ENCODE data around the gene ADARB2.

The ADARB2 gene

GRCh38 chr10:1569208-1569607 lies 168.1 kb downstream of the ADARB2 start:
- no peak for DNase-seq (ENCODE audit: low spot score)

DNA sequence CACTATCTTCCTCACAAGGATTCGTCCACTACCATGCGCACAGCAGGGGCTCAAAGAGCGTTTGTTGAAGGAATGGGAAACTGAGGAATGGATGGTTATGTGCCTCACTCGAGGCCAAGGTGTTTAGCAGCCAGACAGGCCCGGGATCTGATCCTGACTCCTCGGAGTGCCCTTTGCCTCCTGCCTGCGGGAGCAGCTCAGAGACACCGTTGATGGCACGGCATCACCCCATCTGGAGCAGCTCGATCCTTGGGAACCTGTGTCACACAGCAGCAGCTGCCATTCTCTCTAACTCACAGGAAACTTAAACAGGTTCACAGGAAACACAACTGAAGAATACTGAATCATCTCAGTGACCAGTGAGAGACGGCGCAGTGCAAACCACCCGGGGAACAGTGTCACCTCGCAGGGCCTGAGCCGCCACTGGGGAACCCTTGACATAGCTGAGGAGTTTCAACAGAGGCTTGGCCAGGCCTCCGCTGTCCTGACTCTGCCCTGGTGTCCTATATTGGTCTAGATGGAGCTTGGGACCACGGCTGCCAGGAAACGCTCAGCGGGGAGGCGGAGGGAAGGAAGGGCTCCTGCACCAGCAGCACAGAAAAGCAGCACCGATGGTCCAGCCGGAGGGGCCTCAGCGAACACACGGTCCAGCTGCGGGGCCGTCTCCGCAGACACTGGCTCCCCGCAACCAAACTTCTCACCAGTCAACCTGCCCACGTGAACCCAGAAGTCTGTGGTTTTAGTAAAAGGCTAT lies 169.4 kb downstream of the ADARB2 start:
- no peak for DNase-seq (ENCODE audit: low spot score)

- no peak for DNase-seq (ENCODE audit: low spot score)
Measured at GRCh38 chr10:1567152-1567551, 170.2 kb downstream of the ADARB2 start.

DNA sequence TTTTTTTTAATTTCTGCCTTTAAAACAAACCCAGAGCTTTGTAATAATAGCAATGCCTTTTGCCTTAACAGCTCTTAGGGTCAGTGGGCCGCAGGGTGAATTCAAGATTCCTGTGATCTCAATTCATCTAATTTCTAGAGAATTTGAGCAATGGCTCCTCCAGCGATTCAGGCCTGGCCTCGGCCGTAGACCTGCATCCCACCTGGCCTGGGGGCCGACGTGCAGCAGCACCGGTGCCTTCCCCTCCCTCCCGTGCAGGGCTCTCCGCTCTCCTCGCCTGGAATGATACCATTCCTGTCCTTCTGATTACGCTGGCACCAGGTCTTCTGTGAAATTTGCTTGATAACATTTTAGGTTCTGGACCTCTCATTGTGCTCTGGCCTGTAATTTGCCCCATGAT lies 172.5 kb downstream of the ADARB2 start:
- DNase-seq (ENCODE audit: low spot score) = no peak

GRCh38 chr10:1563028-1563427 lies 174.3 kb downstream of the ADARB2 start:
- no peak for DNase-seq (ENCODE audit: low spot score)

- DNase-seq (ENCODE audit: low spot score) = no peak
Measured at GRCh38 chr10:1561731-1562337, 175.5 kb downstream of the ADARB2 start.

GRCh38 chr10:1560535-1561192 lies 176.7 kb downstream of the ADARB2 start:
- DNase-seq (ENCODE audit: low spot score) = no peak

DNA sequence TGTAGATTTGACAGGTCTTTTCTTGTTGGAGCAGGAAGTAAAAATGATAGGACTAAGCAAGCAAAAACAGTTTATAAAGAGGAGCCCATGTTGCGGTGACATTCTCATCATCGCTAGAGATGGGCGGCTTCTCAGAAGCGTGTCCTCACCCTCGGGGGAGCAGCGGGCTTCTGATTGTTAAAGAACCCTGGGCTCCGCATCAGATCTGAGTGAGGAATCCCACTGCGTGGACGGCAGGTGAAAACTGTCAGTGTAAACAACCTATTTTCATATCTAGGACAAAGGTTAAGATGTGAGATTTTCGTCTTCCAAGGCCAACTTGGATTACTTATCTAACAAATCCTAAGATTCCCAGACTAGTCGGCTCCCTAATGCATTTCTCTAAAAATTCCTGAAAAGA lies 177.6 kb downstream of the ADARB2 start:
- no peak for DNase-seq (ENCODE audit: low spot score)

- DNase-seq (ENCODE audit: low spot score) = no peak
Measured at GRCh38 chr10:1559311-1559710, 178.0 kb downstream of the ADARB2 start.

DNA sequence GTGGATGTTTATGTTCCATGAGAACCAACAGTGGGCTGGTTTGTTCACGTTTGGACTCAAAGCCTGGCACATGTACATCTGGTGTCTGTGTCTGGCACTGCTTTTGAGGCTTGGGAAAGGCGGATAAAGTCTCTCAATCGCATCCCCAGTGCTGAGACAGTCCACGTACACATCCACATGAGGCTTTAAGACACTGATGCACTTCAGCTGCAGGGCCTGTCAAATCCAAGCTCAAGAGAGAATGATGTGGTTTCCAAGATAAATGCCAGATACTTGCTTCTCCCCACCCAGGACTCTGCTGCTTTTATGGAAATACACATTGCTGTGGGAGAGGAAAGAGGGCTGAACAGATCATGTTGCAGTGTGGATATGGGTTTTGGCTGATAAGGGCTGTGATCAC lies 178.4 kb downstream of the ADARB2 start:
- DNase-seq (ENCODE audit: low spot score) = no peak

- DNase-seq (ENCODE audit: low spot score) = no peak
Measured at GRCh38 chr10:1557081-1557480, 180.2 kb downstream of the ADARB2 start.

DNA sequence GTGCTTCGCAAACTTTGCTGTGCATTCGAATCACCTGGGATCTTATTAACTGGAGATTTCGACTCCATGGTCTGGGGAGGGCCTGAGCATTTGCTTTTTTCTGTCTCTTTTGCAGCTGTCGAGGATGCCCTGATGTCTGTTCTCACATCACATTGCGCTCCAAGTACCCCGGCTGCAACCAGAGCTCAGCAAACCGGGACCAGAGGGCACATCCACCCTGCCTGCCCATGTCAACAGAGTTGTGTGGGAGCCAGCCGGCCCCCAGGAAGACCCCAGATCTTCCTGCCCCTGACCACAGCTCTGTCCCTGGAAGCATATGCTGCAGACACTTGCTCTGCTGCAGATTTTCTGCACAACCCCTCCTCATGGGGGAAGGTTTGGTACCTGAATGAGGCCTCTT lies 180.8 kb downstream of the ADARB2 start:
- DNase-seq (ENCODE audit: low spot score) = no peak

DNA sequence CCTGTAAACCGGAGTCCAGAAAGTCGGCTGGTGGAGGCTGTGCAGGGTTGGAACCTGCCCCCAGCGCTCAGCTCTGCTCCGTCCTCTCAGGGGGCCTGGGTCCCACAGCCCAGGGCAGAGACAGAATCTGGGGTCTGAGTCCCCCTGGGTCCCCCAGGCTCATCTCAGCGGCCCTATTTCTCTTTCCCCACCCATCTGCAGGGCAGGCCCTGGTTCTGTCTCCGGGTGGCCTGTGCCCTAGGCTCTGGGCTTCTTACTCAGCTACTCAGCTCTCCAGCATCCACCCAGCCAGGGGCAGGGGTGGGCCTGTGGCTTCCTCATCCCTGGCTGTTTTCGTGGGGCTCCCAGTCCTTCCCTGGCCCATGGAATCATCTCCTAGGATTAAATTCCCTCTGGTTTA lies 183.4 kb downstream of the ADARB2 start:
- DNase-seq (ENCODE audit: low spot score) = no peak

DNA sequence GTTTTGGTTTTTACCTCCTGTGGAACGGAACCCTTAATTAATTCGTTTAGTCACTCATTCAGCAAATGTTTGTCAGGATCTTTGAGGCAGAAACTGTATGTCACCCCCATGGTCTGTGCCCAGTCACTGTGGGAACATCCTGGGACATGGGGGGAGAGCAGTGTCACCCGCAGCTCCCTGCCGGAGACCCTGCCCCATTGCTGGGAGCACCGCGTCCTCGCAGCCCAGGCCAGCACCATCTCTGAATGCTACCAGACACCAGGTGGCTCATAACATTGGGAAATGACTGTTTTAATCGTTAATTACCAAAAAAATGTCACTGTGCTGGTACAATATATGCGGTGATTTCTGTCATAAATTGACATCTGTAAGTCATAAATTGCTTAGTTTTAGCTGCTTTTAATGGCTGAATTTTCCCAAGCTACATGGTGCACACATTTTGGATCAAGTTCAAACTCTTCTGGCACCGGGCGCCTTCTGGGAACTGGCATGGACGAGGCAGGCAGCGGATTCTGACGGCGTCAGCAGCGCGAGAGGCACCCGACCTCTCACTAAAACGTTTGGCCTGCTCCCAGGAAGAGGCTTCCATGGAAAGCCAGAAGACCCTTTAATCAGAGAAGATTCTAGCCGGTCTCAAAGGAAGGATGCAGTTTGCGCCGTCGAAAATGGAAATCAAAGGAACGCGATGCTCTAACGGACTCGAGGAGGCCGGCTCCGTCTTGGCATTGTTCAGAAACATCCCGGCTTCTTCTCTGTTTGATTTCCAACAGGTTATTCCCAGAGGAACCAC lies 184.2 kb downstream of the ADARB2 start:
- DNase-seq (ENCODE audit: low spot score) = no peak

GRCh38 chr10:1552406-1552805 lies 184.9 kb downstream of the ADARB2 start:
- no peak for DNase-seq (ENCODE audit: low spot score)

DNA sequence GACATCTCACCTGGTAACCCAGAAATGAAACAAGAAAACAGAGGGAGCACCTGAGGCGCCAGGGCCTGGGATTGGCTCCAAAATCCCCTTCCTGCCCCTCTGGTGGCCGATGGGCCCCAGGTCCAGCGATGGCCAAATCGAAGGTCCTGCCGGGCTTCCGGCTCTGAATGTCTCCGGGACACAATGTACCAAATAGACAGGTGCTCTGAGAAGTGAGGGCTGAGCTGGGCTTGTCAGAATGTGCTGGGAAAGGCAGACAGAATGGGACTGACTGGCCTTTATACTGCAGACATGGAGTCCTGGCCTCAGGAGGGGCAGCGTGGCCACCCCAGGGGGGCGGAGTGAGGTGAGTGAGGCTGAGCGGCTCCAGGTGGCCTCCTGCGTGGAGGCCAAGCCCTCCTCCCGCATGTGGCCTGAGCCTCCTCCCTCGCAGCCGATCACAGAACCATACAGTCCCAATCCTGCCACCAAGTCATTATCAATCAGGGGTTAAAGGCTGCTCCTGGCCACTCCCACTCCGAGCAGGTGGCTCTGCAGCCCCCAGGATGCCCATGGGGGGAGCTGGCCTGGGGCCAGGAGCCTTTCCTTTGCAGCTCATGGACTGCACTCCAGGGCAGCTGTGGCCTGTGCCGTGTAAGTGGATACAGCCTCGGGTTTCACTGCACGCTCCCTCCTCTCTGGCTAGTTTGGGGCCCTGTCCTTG lies 185.5 kb downstream of the ADARB2 start:
- DNase-seq (ENCODE audit: low spot score) = no peak

DNA sequence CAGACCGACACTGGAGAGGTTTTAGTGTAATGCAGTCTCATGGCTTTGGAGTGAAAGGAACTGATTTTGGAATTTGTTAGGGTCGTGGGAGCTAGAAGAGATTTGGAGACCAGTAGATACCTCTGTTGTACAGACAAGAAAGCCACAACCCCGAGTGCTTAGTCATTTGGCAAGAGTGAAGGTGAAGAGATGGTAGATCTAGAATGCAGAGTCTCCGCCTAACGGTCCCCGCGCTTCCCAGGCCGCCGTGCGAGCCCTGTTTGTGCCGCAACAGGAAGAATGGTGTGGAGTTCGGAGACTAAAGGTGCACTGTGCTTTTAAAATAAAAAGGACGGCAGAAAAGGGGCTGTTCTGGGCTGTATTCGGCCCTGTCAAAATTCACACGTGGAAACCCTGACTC lies 186.7 kb downstream of the ADARB2 start:
- DNase-seq (ENCODE audit: low spot score) = no peak

- DNase-seq (ENCODE audit: low spot score) = no peak
Measured at GRCh38 chr10:1550291-1550595, 187.1 kb downstream of the ADARB2 start.

- no peak for DNase-seq (ENCODE audit: low spot score)
Measured at GRCh38 chr10:1549591-1550290, 187.6 kb downstream of the ADARB2 start.

DNA sequence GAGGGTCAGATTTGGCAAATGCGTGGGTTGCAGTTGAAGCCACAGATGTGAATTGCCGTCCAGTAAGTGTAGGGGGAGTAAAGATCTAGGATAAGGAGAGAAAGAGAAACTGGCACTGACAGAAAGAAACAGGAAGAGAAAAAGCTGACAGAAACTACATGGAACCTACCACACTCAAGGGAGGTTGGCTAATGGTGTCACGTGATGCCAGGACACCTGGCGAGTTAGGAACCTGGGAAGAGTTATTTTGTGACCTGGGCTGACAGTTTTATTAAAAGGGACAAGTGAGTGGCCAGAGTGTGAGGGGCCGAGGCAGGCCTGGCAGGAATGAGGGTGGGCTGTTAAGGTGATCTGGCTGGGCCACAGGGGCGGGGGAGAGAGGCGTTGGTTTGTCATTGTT lies 188.7 kb downstream of the ADARB2 start:
- no peak for DNase-seq (ENCODE audit: low spot score)

DNA sequence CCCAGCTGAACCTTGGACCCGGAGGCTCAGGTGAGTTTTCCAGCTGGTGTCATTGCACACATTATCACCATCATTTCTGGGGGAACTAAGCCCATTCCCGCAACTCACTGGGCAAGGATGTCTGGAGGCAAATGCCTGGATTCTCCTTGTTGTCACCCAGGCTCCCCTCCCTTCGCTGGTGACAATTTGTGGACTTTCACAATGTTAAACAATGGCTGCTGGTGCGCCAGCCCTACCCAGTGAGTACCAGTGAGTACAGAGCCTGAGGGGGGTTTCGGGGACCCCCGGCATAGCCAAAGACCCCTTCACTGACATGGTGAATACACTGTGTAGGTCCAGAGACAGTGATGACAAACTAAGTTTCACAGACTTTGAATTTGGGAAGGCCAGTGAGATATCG lies 189.2 kb downstream of the ADARB2 start:
- DNase-seq (ENCODE audit: low spot score) = no peak

Measured in GM03348 (cell line).